HepG2 (cell line): ENCODE results near the gene SAP25. TPM values are rescaled to one million over a fixed set of nuclear protein-coding genes. Genes with fewer than 3 reads are reported as not detected.

ENCODE experiments used
- BHLHE40 ChIP-seq: IDR thresholded peaks from 2 replicates; pipeline ENCODE4 v1.6.1; 2011; ENCODE audit warnings: low read length, improper control_type of control experiment
- CHCHD3 ChIP-seq: sonication (generic); formaldehyde crosslinking; IDR thresholded peaks from 2 replicates; pipeline ENCODE4 v1.8.0; 2022; ENCODE audit warnings: mild to moderate bottlenecking, missing genetic modification reagents, moderate library complexity
- ELF3 ChIP-seq: IDR thresholded peaks from 2 replicates; pipeline ENCODE4 v1.6.1; 2016; ENCODE audit warnings: missing genetic modification reagents, missing compliant biosample characterization
- FOXK1 ChIP-seq: sonication (generic); formaldehyde crosslinking; IDR thresholded peaks from 2 replicates; pipeline ENCODE4 v1.4.0; 2020; ENCODE audit warnings: low read depth, missing genetic modification reagents, borderline replicate concordance
- HCFC1 ChIP-seq: fragments of 150-350 bp; IDR thresholded peaks from 2 replicates; pipeline ENCODE4 v1.6.1; 2014; ENCODE audit warnings: low read depth, low read length
- IRX3 ChIP-seq: sonication (generic); formaldehyde crosslinking; IDR thresholded peaks from 2 replicates; pipeline ENCODE4 v1.8.1; 2023; ENCODE audit warnings: mild to moderate bottlenecking, low read depth, missing genetic modification reagents, borderline replicate concordance
- JUND ChIP-seq: sonication (generic); formaldehyde crosslinking; IDR thresholded peaks from 2 replicates; pipeline ENCODE4 v1.8.0; 2022; ENCODE audit warnings: mild to moderate bottlenecking, missing genetic modification reagents
- MTA3 ChIP-seq: sonication (generic); formaldehyde crosslinking; IDR thresholded peaks from 2 replicates; pipeline ENCODE4 v1.4.0; 2020; ENCODE audit warnings: missing genetic modification reagents
- REL ChIP-seq: sonication (generic); formaldehyde crosslinking; conservative IDR thresholded peaks from 2 replicates; pipeline ENCODE4 v1.8.0; 2022; ENCODE audit warnings: mild to moderate bottlenecking, missing genetic modification reagents, moderate library complexity
- RXRB ChIP-seq: IDR thresholded peaks from 2 replicates; pipeline ENCODE4 v1.6.1; 2016; ENCODE audit warnings: borderline replicate concordance, missing genetic modification reagents, missing compliant biosample characterization
- ZBTB20 ChIP-seq: sonication (generic); formaldehyde crosslinking; IDR thresholded peaks from 2 replicates; pipeline ENCODE4 v1.8.1; 2023; ENCODE audit warnings: missing genetic modification reagents, low read depth, mild to moderate bottlenecking, borderline replicate concordance
- ZNF326 ChIP-seq: sonication (generic); formaldehyde crosslinking; IDR thresholded peaks from 2 replicates; pipeline ENCODE4 v1.4.0; 2020; ENCODE audit warnings: missing genetic modification reagents, borderline replicate concordance
- ZNF468 ChIP-seq: sonication (generic); formaldehyde crosslinking; IDR thresholded peaks from 2 replicates; pipeline ENCODE4 v1.8.0; 2022; ENCODE audit warnings: mild to moderate bottlenecking, moderate library complexity, missing genetic modification reagents
- ZNF556 ChIP-seq: sonication (generic); formaldehyde crosslinking; IDR thresholded peaks from 2 replicates; pipeline ENCODE4 v1.4.0; 2020; ENCODE audit warnings: mild to moderate bottlenecking, missing genetic modification reagents, borderline replicate concordance
- ZNF569 ChIP-seq: sonication (generic); formaldehyde crosslinking; IDR thresholded peaks from 2 replicates; pipeline ENCODE4 v1.5.0; 2020; ENCODE audit warnings: mild to moderate bottlenecking, missing genetic modification reagents, moderate library complexity, borderline replicate concordance
- ZNF589 ChIP-seq: sonication (generic); formaldehyde crosslinking; conservative IDR thresholded peaks from 2 replicates; pipeline ENCODE4 v1.8.0; 2022; ENCODE audit warnings: mild to moderate bottlenecking, moderate library complexity, missing genetic modification reagents
- ZNF7 ChIP-seq: IDR thresholded peaks from 2 replicates; pipeline ENCODE4 v1.6.1; 2016; ENCODE audit warnings: missing biosample characterization, missing genetic modification reagents
- polyA plus RNA-seq, 8 experiments: library from polyadenylated mRNA; depleted of rRNA in 3 of 8; stranded (reverse) in 7 of 8; unstranded in 1 of 8; fragments of >200 nt; fragmentation: Illumina TruSeq in 4 of 8; extraction: Trizol in 4 of 8; gene quantifications; 2 replicates each; pipeline versions ENCODE4 v1.2.1 to v1.2.3, GENCODE V29; 2011 to 2016; ENCODE audit warnings: low read depth in 4 of 8, missing spikeins in 1 of 8, mixed read lengths in 1 of 8; ENCODE audit not compliant: insufficient read depth in 1 of 8
- total RNA-seq, 5 experiments: library from RNA; depleted of rRNA; stranded (reverse); fragments of >200 nt; fragmentation: Illumina TruSeq; extraction: Trizol; gene quantifications; 2 replicates each; pipeline ENCODE4 v1.2.3, GENCODE V29; 2016; ENCODE audit warnings: low read depth in 1 of 5
- TF ChIP-seq, protein P1 (sequence below): sonication (generic); formaldehyde crosslinking; IDR thresholded peaks from 2 replicates; pipeline ENCODE4 v1.5.0; 2020; ENCODE audit warnings: mild to moderate bottlenecking, missing genetic modification reagents, borderline replicate concordance
- TF ChIP-seq, protein P2 (sequence below): IDR thresholded peaks from 2 replicates; pipeline ENCODE4 v1.6.1; 2012; ENCODE audit warnings: low read depth, low read length, improper control_type of control experiment
- TF ChIP-seq, protein P3 (sequence below): sonication (generic); formaldehyde crosslinking; IDR thresholded peaks from 2 replicates; pipeline ENCODE4 v1.8.0; 2022; ENCODE audit warnings: missing genetic modification reagents, mild to moderate bottlenecking, inconsistent platforms, borderline replicate concordance
- TF ChIP-seq, protein P4 (sequence below): sonication (generic); formaldehyde crosslinking; IDR thresholded peaks from 2 replicates; pipeline ENCODE4 v1.4.0; 2020; ENCODE audit warnings: missing genetic modification reagents, borderline replicate concordance

SAP25 gene
- total and polyA plus RNA-seq, 2 of the 13 experiments (the other 11 are each of a cell fraction or from before 2014, with no cell fraction given): 0.15 to 0.20 TPM

DNA sequence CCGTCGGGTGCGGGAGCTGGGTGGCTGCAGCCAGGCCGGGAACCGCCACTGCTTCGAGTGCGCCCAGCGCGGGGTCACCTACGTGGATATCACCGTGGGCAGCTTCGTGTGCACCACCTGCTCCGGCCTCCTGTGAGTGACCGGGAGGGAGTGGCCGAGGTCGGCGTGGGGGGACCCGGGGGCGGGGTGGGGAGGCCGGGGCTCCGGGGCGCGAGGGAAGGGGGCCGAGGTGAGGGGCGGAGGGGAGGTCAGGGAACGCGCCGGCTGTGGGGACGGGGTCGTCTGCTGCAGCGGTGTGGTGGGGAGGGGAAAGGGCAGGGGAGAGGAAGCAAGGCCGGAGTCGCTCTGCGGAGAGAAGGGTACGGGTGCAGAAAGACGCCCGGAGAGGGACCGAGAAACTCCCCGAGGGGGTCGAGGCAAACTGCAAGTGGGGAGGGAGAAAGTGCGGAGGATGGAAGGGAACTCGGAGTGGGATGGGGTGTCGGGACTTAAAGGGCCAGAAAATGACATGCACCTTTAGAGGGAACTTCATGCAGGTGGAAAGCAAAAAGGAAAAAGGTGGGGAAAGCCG, 34.2 kb downstream of the SAP25 start (continued):
- no peak for TF ChIP-seq IRX3 (CRISPR knock-in tag)
- no peak for TF ChIP-seq ZNF7
- 0 out of 2 replicates have a peak, but pooled peaks have one; percentile 14 for TF ChIP-seq ZBTB20 (CRISPR knock-in tag)
- no peak for TF ChIP-seq JUND
- no peak for TF ChIP-seq CHCHD3 (CRISPR knock-in tag)
- no peak for TF ChIP-seq BHLHE40
- no peak for TF ChIP-seq ZNF569 (CRISPR knock-in tag)
- TF ChIP-seq HCFC1: no peak
- no peak for TF ChIP-seq ZNF556 (CRISPR knock-in tag)
- no peak for TF ChIP-seq ZNF326 (CRISPR knock-in tag)
- TF ChIP-seq, protein P1, sequence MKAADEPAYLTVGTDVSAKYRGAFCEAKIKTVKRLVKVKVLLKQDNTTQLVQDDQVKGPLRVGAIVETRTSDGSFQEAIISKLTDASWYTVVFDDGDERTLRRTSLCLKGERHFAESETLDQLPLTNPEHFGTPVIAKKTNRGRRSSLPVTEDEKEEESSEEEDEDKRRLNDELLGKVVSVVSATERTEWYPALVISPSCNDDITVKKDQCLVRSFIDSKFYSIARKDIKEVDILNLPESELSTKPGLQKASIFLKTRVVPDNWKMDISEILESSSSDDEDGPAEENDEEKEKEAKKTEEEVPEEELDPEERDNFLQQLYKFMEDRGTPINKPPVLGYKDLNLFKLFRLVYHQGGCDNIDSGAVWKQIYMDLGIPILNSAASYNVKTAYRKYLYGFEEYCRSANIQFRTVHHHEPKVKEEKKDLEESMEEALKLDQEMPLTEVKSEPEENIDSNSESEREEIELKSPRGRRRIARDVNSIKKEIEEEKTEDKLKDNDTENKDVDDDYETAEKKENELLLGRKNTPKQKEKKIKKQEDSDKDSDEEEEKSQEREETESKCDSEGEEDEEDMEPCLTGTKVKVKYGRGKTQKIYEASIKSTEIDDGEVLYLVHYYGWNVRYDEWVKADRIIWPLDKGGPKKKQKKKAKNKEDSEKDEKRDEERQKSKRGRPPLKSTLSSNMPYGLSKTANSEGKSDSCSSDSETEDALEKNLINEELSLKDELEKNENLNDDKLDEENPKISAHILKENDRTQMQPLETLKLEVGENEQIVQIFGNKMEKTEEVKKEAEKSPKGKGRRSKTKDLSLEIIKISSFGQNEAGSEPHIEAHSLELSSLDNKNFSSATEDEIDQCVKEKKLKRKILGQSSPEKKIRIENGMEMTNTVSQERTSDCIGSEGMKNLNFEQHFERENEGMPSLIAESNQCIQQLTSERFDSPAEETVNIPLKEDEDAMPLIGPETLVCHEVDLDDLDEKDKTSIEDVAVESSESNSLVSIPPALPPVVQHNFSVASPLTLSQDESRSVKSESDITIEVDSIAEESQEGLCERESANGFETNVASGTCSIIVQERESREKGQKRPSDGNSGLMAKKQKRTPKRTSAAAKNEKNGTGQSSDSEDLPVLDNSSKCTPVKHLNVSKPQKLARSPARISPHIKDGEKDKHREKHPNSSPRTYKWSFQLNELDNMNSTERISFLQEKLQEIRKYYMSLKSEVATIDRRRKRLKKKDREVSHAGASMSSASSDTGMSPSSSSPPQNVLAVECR: no peak
- TF ChIP-seq REL (CRISPR knock-in tag): 0 out of 2 replicates have a peak, but pooled peaks have one; percentile 7
- TF ChIP-seq, protein P2, sequence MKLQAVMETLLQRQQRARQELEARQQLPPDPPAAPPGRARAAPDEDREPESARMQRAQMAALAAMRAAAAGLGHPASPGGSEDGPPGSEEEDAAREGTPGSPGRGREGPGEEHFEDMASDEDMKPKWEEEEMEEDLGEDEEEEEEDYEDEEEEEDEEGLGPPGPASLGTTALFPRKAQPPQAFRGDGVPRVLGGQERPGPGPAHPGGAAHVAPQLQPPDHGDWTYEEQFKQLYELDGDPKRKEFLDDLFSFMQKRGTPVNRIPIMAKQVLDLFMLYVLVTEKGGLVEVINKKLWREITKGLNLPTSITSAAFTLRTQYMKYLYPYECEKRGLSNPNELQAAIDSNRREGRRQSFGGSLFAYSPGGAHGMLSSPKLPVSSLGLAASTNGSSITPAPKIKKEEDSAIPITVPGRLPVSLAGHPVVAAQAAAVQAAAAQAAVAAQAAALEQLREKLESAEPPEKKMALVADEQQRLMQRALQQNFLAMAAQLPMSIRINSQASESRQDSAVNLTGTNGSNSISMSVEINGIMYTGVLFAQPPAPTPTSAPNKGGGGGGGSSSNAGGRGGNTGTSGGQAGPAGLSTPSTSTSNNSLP: no peak
- 0 out of 2 replicates have a peak, but pooled peaks have one; percentile 11 for TF ChIP-seq ZNF468 (CRISPR knock-in tag)
- no peak for TF ChIP-seq RXRB
- TF ChIP-seq, protein P3, sequence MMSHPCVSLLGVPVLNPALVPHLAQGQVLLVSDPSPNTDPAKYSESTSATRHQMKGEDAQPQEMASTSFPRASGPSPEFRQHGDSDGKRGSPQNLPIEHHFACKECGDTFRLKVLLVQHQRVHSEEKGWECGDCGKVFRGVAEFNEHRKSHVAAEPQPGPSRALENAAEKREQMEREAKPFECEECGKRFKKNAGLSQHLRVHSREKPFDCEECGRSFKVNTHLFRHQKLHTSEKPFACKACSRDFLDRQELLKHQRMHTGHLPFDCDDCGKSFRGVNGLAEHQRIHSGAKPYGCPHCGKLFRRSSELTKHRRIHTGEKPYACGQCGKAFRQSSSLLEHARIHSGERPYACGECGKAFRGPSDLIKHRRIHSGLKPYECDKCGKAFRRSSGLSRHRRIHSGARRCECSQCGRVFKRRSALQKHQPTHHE (CRISPR knock-in tag): no peak
- no peak for TF ChIP-seq ELF3 (CRISPR knock-in tag)
- TF ChIP-seq, protein P4, sequence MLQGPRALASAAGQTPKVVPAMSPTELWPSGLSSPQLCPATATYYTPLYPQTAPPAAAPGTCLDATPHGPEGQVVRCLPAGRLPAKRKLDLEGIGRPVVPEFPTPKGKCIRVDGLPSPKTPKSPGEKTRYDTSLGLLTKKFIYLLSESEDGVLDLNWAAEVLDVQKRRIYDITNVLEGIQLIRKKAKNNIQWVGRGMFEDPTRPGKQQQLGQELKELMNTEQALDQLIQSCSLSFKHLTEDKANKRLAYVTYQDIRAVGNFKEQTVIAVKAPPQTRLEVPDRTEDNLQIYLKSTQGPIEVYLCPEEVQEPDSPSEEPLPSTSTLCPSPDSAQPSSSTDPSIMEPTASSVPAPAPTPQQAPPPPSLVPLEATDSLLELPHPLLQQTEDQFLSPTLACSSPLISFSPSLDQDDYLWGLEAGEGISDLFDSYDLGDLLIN (CRISPR knock-in tag): no peak
- TF ChIP-seq ZNF589 (CRISPR knock-in tag): no peak
- TF ChIP-seq MTA3 (CRISPR knock-in tag): no peak
- TF ChIP-seq FOXK1: no peak
